ENCODE results near the gene SLX4IP. TPM values are rescaled to one million over a fixed set of nuclear protein-coding genes. Genes with fewer than 3 reads are reported as not detected.
"Not testable (repeated sequence)": the region's sequence is repeated elsewhere in the genome, so short reads cannot be mapped to it uniquely, and the experiment has no call there.

SLX4IP gene
- 5.1 to 6.5 TPM (median 5.4 TPM) in 3 replicates for total RNA-seq
- long read RNA-seq, partial matches to known transcripts: 0 of 2 reads
- long read RNA-seq, other reads (novel, unspliced or antisense): 2 of 2 reads

DNA sequence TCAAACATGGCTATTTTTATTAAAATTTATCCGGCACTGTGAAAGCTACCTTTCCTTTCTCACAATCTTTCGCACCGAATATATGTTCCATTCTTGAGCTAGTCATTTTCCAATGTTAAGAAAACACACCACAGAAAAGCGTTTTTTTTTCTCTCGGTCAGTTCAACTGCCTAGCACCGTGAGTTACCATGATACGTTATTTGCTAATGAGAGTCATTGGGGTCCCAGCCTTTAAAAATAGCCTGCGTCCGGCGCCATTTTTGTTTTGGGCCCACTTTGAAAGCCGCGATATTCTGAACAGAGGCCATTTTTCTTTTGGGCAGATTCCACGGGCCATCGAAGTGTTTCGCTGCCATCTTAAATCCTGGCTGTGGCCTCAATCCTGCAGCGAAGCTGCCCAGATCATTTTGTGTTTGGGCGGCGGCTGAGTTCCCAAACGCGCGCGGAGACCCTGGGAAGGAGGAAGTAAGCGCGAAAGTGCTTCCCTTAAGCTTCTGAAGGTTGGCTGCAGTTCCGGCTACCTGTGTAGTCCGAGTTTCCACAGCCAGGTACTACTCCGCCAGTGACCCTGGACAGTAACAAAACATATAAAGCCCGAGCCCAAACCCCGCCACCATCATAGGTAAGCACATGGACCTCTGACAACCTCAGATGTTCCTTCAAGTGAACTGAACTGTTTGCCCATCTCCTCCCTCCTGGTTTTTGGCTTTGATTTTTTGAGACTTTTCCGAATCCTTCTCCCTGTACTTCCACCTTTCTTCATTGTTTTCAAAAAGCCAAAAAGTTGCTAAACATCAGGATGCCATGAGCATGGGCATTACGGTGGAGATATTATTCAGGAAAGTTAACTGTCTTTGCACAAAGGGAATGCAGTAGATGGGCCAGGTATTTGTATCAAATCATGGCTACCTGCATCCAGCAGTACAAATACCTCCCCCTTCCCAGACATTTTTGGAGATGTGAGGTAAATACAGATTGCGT lies at the start of gene SLX4IP:
Gene SLX4IP, plus strand, starts transcription at position 474 of the 981 bp plus-strand sequence. CDS start 22,900 bp downstream, outside the sequence.
- H3K9me3 Mint-ChIP-seq (ENCODE audit: low read depth): no peaks in the 10 kb centered on the region
- peak within 1 kb of the TSS; percentile 92 for H3K4me3 Mint-ChIP-seq (ENCODE audit: unreplicated experiment)
- H3K36me3 Mint-ChIP-seq (ENCODE audit: low read depth): peaks cover 2% of the 10 kb centered on the region
- H3K4me1 Mint-ChIP-seq (ENCODE audit: low read depth): peaks cover 22% of the 10 kb centered on the region
- no peak for DNase-seq (ENCODE audit: low spot score)
- TF ChIP-seq, protein P1, sequence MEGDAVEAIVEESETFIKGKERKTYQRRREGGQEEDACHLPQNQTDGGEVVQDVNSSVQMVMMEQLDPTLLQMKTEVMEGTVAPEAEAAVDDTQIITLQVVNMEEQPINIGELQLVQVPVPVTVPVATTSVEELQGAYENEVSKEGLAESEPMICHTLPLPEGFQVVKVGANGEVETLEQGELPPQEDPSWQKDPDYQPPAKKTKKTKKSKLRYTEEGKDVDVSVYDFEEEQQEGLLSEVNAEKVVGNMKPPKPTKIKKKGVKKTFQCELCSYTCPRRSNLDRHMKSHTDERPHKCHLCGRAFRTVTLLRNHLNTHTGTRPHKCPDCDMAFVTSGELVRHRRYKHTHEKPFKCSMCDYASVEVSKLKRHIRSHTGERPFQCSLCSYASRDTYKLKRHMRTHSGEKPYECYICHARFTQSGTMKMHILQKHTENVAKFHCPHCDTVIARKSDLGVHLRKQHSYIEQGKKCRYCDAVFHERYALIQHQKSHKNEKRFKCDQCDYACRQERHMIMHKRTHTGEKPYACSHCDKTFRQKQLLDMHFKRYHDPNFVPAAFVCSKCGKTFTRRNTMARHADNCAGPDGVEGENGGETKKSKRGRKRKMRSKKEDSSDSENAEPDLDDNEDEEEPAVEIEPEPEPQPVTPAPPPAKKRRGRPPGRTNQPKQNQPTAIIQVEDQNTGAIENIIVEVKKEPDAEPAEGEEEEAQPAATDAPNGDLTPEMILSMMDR (IDR thresholded peaks at IDR 0.05): no peak
- H3K27ac Mint-ChIP-seq (ENCODE audit: unreplicated experiment): peak within 1 kb of the TSS; percentile 96
- no peaks in the 10 kb centered on the region for H3K27me3 Mint-ChIP-seq (ENCODE audit: low read depth)

DNA sequence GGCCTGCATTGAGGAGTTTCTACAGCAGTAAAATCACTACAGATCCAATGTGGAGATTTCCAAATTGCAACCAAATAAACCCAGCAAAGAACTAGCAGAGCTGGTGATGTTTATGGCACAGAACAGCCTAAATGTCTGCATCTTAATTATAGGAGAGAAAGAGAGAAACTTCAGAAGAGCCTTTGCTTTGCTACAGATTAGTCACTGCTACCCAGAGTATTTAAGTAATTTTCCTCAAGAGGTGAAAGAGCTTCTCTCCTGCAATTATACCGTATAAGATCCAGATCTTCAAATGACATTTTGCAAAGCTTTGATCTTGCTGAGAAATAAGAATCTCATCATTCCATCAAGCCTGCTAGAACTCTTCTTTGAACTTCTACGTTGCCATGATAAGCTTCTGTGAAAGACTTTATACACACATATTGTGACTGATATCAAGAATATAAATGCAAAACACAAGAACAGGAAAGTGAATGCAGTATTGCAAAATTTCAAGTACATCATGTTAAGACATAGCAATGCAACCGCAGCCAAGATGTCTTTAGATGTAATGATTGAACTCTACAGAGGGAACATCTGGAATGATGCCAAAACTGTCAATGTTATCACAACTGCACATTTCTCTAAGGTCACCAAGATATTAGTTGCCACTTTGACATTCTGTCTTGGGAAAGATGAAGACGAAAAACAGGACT lies 49.1 kb upstream of the SLX4IP start:
- no peak for DNase-seq (ENCODE audit: low spot score)
- Mint-ChIP-seq H3K9me3 (ENCODE audit: low read depth) (no peaks in the 10 kb centered on the region), H3K27me3 (ENCODE audit: low read depth) (no peaks in the 10 kb centered on the region), H3K4me3 (ENCODE audit: unreplicated experiment) (no peak overlapping the region), H3K36me3 (ENCODE audit: low read depth) (no peaks in the 10 kb centered on the region), H3K27ac (ENCODE audit: unreplicated experiment) (no peak overlapping the region), H3K4me1 (ENCODE audit: low read depth) (peaks cover 4% of the 10 kb centered on the region)
- TF ChIP-seq, protein P1 (IDR thresholded peaks at IDR 0.05): no peak

DNA sequence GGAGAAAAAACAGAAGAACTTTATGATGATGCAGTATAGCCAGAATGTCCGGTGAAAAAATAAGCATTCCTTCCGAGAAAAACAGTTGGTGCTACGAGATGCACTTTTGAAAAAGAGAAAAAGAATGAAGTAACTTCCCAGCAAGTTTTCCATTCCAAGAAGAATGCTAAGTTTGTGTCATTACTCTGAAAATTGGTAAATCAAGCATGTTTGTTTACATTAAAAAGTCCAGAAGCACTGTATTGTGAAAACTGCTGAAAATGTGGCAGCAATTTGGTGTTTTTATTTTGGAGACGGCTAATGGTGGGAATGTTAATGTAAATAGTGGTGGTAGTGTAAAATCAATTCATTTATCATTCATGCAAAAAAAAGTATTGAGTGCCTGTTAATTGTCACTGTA lies 47.4 kb upstream of the SLX4IP start:
- H3K4me1 Mint-ChIP-seq (ENCODE audit: low read depth): peaks cover 4% of the 10 kb centered on the region
- H3K27ac Mint-ChIP-seq (ENCODE audit: unreplicated experiment): no peak overlapping the region
- TF ChIP-seq, protein P1 (IDR thresholded peaks at IDR 0.05): no peak
- H3K9me3 Mint-ChIP-seq (ENCODE audit: low read depth): no peaks in the 10 kb centered on the region
- H3K27me3 Mint-ChIP-seq (ENCODE audit: low read depth): no peaks in the 10 kb centered on the region
- H3K4me3 Mint-ChIP-seq (ENCODE audit: unreplicated experiment): no peak overlapping the region
- no peak for DNase-seq (ENCODE audit: low spot score)
- H3K36me3 Mint-ChIP-seq (ENCODE audit: low read depth): no peaks in the 10 kb centered on the region

DNA sequence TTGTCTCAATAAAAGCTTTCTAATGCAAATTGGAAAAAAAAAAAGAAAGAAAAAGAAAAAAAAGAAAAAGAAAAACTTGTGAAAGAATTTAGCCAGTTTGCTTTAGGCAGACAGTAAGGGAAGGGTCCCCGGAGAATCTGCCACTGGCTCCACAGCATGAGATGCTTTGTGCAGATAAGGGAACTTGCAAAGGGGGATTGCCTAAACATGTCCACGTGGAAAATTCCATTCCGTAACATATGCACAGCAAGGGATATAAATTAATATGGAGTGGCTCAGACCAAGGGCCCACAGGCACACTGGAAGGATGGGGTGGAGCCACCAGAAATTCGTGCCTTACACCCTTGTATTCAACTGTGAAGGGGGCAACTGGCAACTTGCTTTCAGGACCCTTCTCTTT lies 46.5 kb upstream of the SLX4IP start:
- H3K4me1 Mint-ChIP-seq (ENCODE audit: low read depth): peaks cover 4% of the 10 kb centered on the region
- H3K27ac Mint-ChIP-seq (ENCODE audit: unreplicated experiment): no peak overlapping the region
- no peak for DNase-seq (ENCODE audit: low spot score)
- no peaks in the 10 kb centered on the region for H3K36me3 Mint-ChIP-seq (ENCODE audit: low read depth)
- TF ChIP-seq, protein P1 (IDR thresholded peaks at IDR 0.05): no peak
- no peaks in the 10 kb centered on the region for H3K27me3 Mint-ChIP-seq (ENCODE audit: low read depth)
- H3K9me3 Mint-ChIP-seq (ENCODE audit: low read depth): no peaks in the 10 kb centered on the region
- no peak overlapping the region for H3K4me3 Mint-ChIP-seq (ENCODE audit: unreplicated experiment)

DNA sequence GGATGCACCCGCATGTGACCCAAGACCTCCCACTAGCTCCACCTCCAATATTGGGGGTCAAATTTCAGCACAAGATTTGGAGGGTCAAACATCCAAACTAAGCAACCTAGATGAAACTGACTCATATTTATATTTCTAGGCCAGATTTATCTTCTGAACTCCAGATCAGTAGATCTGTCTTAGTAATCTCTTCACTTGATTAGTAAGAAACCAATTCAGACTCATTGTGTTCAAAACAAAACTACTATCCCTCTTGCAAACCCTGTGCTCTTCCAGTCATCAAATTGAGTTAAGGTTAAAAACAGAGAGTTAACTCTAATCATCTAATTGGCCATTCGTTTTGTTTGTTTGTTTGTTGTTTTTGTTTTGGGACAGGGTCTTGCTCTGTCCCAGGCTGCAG lies 44.4 kb upstream of the SLX4IP start:
- peaks cover 4% of the 10 kb centered on the region for H3K4me1 Mint-ChIP-seq (ENCODE audit: low read depth)

DNA sequence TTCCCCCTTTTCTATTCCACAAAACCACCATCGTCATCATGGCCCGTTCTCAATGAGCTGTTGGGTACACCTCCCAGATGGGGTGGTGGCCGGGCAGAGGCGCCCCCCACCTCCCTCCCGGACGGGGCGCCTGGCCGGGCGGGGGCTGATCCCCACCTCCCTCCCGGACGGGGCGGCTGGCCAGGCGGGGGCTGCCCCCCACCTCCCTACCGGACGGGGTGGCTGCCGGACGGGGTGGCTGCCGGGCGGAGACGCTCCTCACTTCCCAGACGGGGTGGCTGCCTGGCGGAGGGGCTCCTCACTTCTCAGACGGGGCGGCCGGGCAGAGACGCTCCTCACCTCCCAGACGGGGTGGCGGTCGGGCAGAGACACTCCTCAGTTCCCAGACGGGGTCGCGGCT lies 40.4 kb upstream of the SLX4IP start:
- H3K36me3 Mint-ChIP-seq (ENCODE audit: low read depth); H3K27ac Mint-ChIP-seq (ENCODE audit: unreplicated experiment); DNase-seq (ENCODE audit: low spot score); H3K4me3 Mint-ChIP-seq (ENCODE audit: unreplicated experiment); H3K27me3 Mint-ChIP-seq (ENCODE audit: low read depth); H3K9me3 Mint-ChIP-seq (ENCODE audit: low read depth); H3K4me1 Mint-ChIP-seq (ENCODE audit: low read depth): not testable (repeated sequence)

More for the DNA sequence above, 44.4 kb upstream of the SLX4IP start:
- no peaks in the 10 kb centered on the region for H3K27me3 Mint-ChIP-seq (ENCODE audit: low read depth)
- DNase-seq (ENCODE audit: low spot score): no peak
- TF ChIP-seq, protein P1 (IDR thresholded peaks at IDR 0.05): no peak
- H3K9me3 Mint-ChIP-seq (ENCODE audit: low read depth): no peaks in the 10 kb centered on the region
- H3K36me3 Mint-ChIP-seq (ENCODE audit: low read depth): no peaks in the 10 kb centered on the region
- H3K4me3 Mint-ChIP-seq (ENCODE audit: unreplicated experiment): no peak overlapping the region
- H3K27ac Mint-ChIP-seq (ENCODE audit: unreplicated experiment): no peak overlapping the region

Measured in chondrocyte (in vitro differentiated cells).